Mesenchymal stem cell (in vitro differentiated cells and primary cell): ENCODE measurements around the gene ACTA2.

Experiments used
- DNase-seq: peaks from one replicate; pipeline ENCODE4 v3.0.0-alpha.2; 2013
- H2AFZ ChIP-seq: one replicate; pipeline ENCODE4 v1.6.1; 2013; ENCODE audit warnings: low read depth, mild to moderate bottlenecking, control low read depth, inconsistent platforms, low read length, moderate library complexity
- H2AK5ac ChIP-seq: 2 replicates; pipeline ENCODE4 v1.6.1; 2013; ENCODE audit warnings: low read length, moderate library complexity, mild to moderate bottlenecking, inconsistent platforms; ENCODE audit not compliant: severe bottlenecking
- H2BK120ac ChIP-seq: one replicate; pipeline ENCODE4 v1.6.1; 2013; ENCODE audit warnings: low read depth, mild to moderate bottlenecking, inconsistent platforms, low read length, moderate library complexity
- H2BK12ac ChIP-seq, 2 experiments: one replicate each; pipeline ENCODE4 v1.6.1; 2013; ENCODE audit warnings: inconsistent platforms in 2 of 2, low read length in 2 of 2, mild to moderate bottlenecking in 2 of 2, moderate library complexity in 2 of 2, control low read depth in 1 of 2
- H2BK15ac ChIP-seq: one replicate; pipeline ENCODE4 v1.6.1; 2013; ENCODE audit warnings: mild to moderate bottlenecking, low read depth, inconsistent platforms; ENCODE audit not compliant: poor library complexity, severe bottlenecking
- H2BK5ac ChIP-seq: 2 replicates; pipeline ENCODE4 v1.6.1; 2013; ENCODE audit warnings: low read depth, mild to moderate bottlenecking, low read length, control low read depth, inconsistent platforms; ENCODE audit not compliant: poor library complexity, severe bottlenecking
- H3K14ac ChIP-seq, 2 experiments: one replicate each; pipeline ENCODE4 v1.6.1; 2013; ENCODE audit warnings: inconsistent platforms in 2 of 2, low read length in 2 of 2, control low read depth in 1 of 2, mild to moderate bottlenecking in 1 of 2, moderate library complexity in 1 of 2
- H3K18ac ChIP-seq, 2 experiments: one replicate each; pipeline ENCODE4 v1.6.1; 2013; ENCODE audit warnings: inconsistent platforms in 2 of 2, low read length in 2 of 2, control low read depth in 1 of 2, low read depth in 1 of 2, mild to moderate bottlenecking in 1 of 2
- H3K23ac ChIP-seq, 2 experiments: one replicate each; pipeline ENCODE4 v1.6.1; 2013; ENCODE audit warnings: inconsistent platforms in 2 of 2, low read length in 2 of 2, mild to moderate bottlenecking in 2 of 2, moderate library complexity in 2 of 2, control low read depth in 1 of 2
- H3K27ac ChIP-seq: 2 replicates; pipeline ENCODE4 v1.5.1; 2013; ENCODE audit warnings: mild to moderate bottlenecking, moderate library complexity, low read length, control low read depth, inconsistent platforms; ENCODE audit not compliant: poor library complexity, severe bottlenecking
- H3K27me3 ChIP-seq, 2 experiments: 2 replicates each; pipeline versions ENCODE4 v1.6.1 to v1.7.0; 2013; ENCODE audit warnings: low read length in 2 of 2, mild to moderate bottlenecking in 2 of 2, moderate library complexity in 2 of 2, control low read depth in 1 of 2, inconsistent platforms in 1 of 2; ENCODE audit not compliant: control insufficient read depth in 1 of 2, insufficient read depth in 1 of 2
- H3K36me3 ChIP-seq, 2 experiments: 2 replicates each; pipeline versions ENCODE4 v1.6.1 to v1.7.0; 2013; ENCODE audit warnings: low read length in 2 of 2, control low read depth in 1 of 2, inconsistent platforms in 1 of 2, low read depth in 1 of 2, mild to moderate bottlenecking in 1 of 2; ENCODE audit not compliant: insufficient read depth in 2 of 2, control insufficient read depth in 1 of 2
- H3K4ac ChIP-seq, 2 experiments: one replicate each; pipeline ENCODE4 v1.6.1; 2013; ENCODE audit warnings: inconsistent platforms in 2 of 2, low read length in 2 of 2, mild to moderate bottlenecking in 2 of 2, moderate library complexity in 2 of 2, control low read depth in 1 of 2, low read depth in 1 of 2
- H3K4me1 ChIP-seq: 2 replicates; pipeline ENCODE4 v1.6.1; 2013; ENCODE audit warnings: low read depth, low read length, control low read depth; ENCODE audit not compliant: control insufficient read depth, insufficient read depth
- H3K4me2 ChIP-seq: 2 replicates; pipeline ENCODE4 v1.6.1; 2013; ENCODE audit warnings: low read length, mild to moderate bottlenecking, inconsistent platforms; ENCODE audit not compliant: poor library complexity, severe bottlenecking
- H3K4me3 ChIP-seq, 2 experiments: 2 replicates each; pipeline versions ENCODE4 v1.5.1 to v1.7.0; 2013; ENCODE audit warnings: low read length in 2 of 2, mild to moderate bottlenecking in 2 of 2, control low read depth in 1 of 2, low read depth in 1 of 2; ENCODE audit not compliant: insufficient read depth in 1 of 2
- H3K79me1 ChIP-seq: replicated peaks from 2 replicates; pipeline ENCODE4 v1.6.1; 2013; ENCODE audit warnings: mild to moderate bottlenecking, control low read depth, low read length, inconsistent platforms; ENCODE audit not compliant: poor library complexity, severe bottlenecking
- H3K9ac ChIP-seq: 2 replicates; pipeline ENCODE4 v1.7.0; 2013; ENCODE audit warnings: mild to moderate bottlenecking, low read length, moderate library complexity
- H3K9me3 ChIP-seq: 2 replicates; pipeline ENCODE4 v1.7.0; 2013; ENCODE audit warnings: mild to moderate bottlenecking, low read length; ENCODE audit not compliant: control insufficient read depth
- H4K8ac ChIP-seq: one replicate; pipeline ENCODE4 v1.6.1; 2013; ENCODE audit warnings: inconsistent platforms, mild to moderate bottlenecking, low read length, moderate library complexity
- H4K91ac ChIP-seq: one replicate; pipeline ENCODE4 v1.6.1; 2013; ENCODE audit warnings: mild to moderate bottlenecking, low read length, inconsistent platforms
- WGBS: methylation state at CpG from one replicate; pipeline ENCODE4 v1.1.7; 2013; ENCODE audit warnings: mixed read lengths; 5-methylcytosine and 5-hydroxymethylcytosine counted together

The ACTA2 gene

GRCh38 chr10:88911851-88912250, 40.7 kb downstream of the ACTA2 start:
- Histone ChIP-seq H3K4me2 (no peak overlapping the region), H3K4me3 (no peak overlapping the region), H2BK12ac (no peak overlapping the region), H3K14ac (no peak overlapping the region), H2BK5ac (no peak overlapping the region), H2BK15ac (no peak overlapping the region), H3K79me1 (peaks cover 4% of the 10 kb centered on the region), H3K36me3 (peaks cover 13 to 59% of the 10 kb centered on the region in 2 experiments), H3K27me3 (no peaks in the 10 kb centered on the region), H4K8ac (no peak overlapping the region), H2BK120ac (no peak overlapping the region), H3K4me1 (peaks cover 1% of the 10 kb centered on the region), H3K18ac (no peak overlapping the region), H2AFZ (no peak overlapping the region), H3K9me3 (no peaks in the 10 kb centered on the region), H3K23ac (no peak overlapping the region), H4K91ac (no peak overlapping the region), H2AK5ac (no peak overlapping the region), H3K27ac (no peak overlapping the region), H3K9ac (no peak overlapping the region), H3K4ac (no peak overlapping the region)
- no peak for DNase-seq
- WGBS: 95% methylated on average over 3 of the region's 3 CpGs

GRCh38 chr10:88911116-88911515, 41.5 kb downstream of the ACTA2 start:
- Histone ChIP-seq H3K23ac (no peak overlapping the region), H3K9me3 (no peaks in the 10 kb centered on the region), H2AFZ (no peak overlapping the region), H3K4me2 (no peak overlapping the region), H2BK12ac (no peak overlapping the region), H3K4me1 (peaks cover 1% of the 10 kb centered on the region), H3K14ac (no peak overlapping the region), H2BK5ac (no peak overlapping the region), H3K36me3 (peaks cover 13 to 59% of the 10 kb centered on the region in 2 experiments), H2BK15ac (no peak overlapping the region), H3K9ac (no peak overlapping the region), H4K91ac (no peak overlapping the region), H3K18ac (no peak overlapping the region), H3K4me3 (no peak overlapping the region), H2AK5ac (no peak overlapping the region), H3K27me3 (no peaks in the 10 kb centered on the region), H4K8ac (no peak overlapping the region), H3K27ac (no peak overlapping the region), H3K79me1 (peaks cover 5% of the 10 kb centered on the region), H3K4ac (no peak overlapping the region), H2BK120ac (no peak overlapping the region)
- no peak for DNase-seq
- 95% methylated on average over 1 of the region's 1 CpG for WGBS

GRCh38 chr10:88908194-88908593, 44.4 kb downstream of the ACTA2 start:
- no peak overlapping the region for H3K9ac ChIP-seq
- no peak overlapping the region for H2BK5ac ChIP-seq
- no peak overlapping the region for H4K91ac ChIP-seq
- H3K4ac ChIP-seq: no peak overlapping the region
- no peak overlapping the region for H2BK120ac ChIP-seq
- H3K9me3 ChIP-seq: no peaks in the 10 kb centered on the region
- H2AK5ac ChIP-seq: no peak overlapping the region
- no peak overlapping the region for H2AFZ ChIP-seq
- H3K4me1 ChIP-seq: no peaks in the 10 kb centered on the region
- no peak overlapping the region for H3K14ac ChIP-seq
- no peak overlapping the region for H2BK15ac ChIP-seq
- no peak for DNase-seq
- WGBS: 90% methylated on average over 4 of the region's 4 CpGs
- H3K4me2 ChIP-seq: no peak overlapping the region
- H3K27ac ChIP-seq: no peak overlapping the region
- H3K4me3 ChIP-seq: no peak overlapping the region
- no peaks in the 10 kb centered on the region for H3K27me3 ChIP-seq
- H3K36me3 ChIP-seq: peaks cover 7 to 74% of the 10 kb centered on the region in 2 experiments
- H4K8ac ChIP-seq: no peak overlapping the region
- no peak overlapping the region for H3K23ac ChIP-seq
- H2BK12ac ChIP-seq: no peak overlapping the region
- H3K18ac ChIP-seq: no peak overlapping the region
- H3K79me1 ChIP-seq: peaks cover 3% of the 10 kb centered on the region

GRCh38 chr10:88906921-88907320, 45.7 kb downstream of the ACTA2 start:
- Histone ChIP-seq H3K4me3 (no peak overlapping the region), H2AFZ (no peak overlapping the region), H4K8ac (no peak overlapping the region), H2BK15ac (no peak overlapping the region), H2BK120ac (no peak overlapping the region), H3K14ac (no peak overlapping the region), H3K9ac (no peak overlapping the region), H2AK5ac (no peak overlapping the region), H4K91ac (no peak overlapping the region), H3K27ac (no peak overlapping the region), H3K9me3 (no peaks in the 10 kb centered on the region), H3K18ac (no peak overlapping the region), H3K23ac (no peak overlapping the region), H3K27me3 (no peaks in the 10 kb centered on the region), H3K4me2 (no peak overlapping the region), H3K4me1 (no peaks in the 10 kb centered on the region), H2BK5ac (no peak overlapping the region), H3K79me1 (peaks cover 6% of the 10 kb centered on the region), H2BK12ac (no peak overlapping the region), H3K4ac (no peak overlapping the region), H3K36me3 (peaks cover 2 to 85% of the 10 kb centered on the region in 2 experiments)
- 100% methylated on average over 1 of the region's 1 CpG for WGBS
- DNase-seq: no peak
